NCI-H146 treated with DMSO at 0.1 percent for 48 hours (cell line): ENCODE results near the gene ARHGAP24.
"Not testable (repeated sequence)": the region's sequence is repeated elsewhere in the genome, so short reads cannot be mapped to it uniquely, and the experiment has no call there.

Experiments
- DNase-seq: peaks from one replicate; lab custom pipeline; 2025; ENCODE audit not compliant: unreplicated experiment; lab: John Stamatoyannopoulos, UW

Gene ARHGAP24

DNA sequence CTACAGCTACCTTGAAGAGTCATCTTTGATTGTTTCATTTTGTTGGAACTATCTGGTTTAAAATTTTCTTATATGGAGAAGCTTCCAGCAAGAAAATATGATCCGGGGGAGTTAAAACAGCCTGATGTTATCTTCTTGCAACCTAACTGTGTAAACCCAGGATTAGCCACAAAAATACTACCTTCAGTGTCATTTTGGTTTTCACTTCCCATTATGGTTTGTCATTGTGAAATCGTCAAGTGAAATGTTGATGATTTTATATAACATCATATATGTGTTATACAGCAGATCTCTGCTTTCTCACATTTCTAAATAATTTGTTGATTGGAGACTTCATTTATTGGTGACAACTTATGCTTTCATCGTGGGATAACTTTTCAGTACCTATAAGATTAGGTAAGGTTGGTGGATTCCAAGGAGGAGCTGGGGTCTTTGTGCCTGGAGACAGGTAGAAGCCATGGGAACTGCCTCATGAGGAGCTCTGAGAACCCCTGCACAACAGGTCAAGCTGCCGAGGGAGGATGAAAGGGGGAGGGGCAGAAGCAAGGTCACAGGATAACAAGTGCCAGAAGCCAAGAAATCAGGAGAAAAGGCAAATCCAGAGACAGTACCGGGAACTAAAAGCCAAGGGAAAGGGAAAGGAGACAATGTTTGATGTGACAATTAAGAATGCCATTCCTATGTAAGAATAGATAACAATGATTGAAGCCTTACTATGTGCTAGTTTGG lies 7.2 kb downstream of the ARHGAP24 start:
- DNase-seq = no peak

DNA sequence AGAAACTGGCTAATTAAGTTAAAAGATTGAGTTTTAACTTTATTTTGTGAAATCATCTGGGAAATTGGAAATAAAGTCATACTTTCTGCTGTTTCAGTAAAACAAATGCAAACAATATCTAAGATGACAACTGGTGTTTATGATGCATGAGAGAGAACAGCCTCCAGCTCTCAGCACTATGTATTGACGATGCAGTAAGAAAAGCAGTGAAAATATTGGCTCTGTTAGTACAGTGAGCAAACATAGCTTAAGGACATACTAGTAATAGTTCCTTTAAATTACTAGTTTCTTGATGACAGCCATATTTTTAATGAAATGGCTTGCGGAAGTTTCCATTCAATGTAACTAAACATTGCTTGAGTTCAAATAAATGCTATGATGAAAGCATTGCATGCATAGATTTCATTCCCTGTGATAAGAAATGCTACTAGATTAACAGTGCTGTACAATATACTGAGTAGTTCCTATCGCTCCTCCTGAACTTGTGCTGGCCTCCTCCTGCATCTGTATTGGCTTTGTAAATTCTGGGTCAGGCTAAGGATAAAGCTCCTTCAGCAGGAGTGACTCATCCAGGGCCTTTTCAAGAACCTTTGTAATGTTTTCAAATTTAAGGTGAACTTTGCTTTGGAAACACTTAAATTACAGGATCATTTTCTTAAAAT lies 11.6 kb downstream of the ARHGAP24 start:
- DNase-seq = no peak

DNA sequence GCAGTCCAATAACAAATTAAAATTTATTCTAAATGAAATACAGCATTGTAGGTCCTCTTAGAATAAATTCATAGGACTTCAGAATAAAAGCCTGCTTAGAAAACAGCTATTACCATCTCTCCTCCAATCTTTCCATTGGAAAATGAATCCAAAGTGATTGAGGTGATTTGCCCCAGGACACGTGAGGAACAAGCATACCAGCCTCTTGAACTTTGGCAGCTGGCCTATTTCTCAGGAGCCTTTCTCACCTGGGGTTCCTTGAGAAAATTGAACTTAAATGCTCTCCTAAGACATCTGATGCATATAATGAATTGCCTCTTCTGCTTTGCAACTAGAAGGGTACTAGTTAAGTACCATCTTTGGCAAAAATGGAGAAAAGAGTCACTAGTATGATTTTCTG lies 13.5 kb downstream of the ARHGAP24 start:
- no peak for DNase-seq

DNA sequence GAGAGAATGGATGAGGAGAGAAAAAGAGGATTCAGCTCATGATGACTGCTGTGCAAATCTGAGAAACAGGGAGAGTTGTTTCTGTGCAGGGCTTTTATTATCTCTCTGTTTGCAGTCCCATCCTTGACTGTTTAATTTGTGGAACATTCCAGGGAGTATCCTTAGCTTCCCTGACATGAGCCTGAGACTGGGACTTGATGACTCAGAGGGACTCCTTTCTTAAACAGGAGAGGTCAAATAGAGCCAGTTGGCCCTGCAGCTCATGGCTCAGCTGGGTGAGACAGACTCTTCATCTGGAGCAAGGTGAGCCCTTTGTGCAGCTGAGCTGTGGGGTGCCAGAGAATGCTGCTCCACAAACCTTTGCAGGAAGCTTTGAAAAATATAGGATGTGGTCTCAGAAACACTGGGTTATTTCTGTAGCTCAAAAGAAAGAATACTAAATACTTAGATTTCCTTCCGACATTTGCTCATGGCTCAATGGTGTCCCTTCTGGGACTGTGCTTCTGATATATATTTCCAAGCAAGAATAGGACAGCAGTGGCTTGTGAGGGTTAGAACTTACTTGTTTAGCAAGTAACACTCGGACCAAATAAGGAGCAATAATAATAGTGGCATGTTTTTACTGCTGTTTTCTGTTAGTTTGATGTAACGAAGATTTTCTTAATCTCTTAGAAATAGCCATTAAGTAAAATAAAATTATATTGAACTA lies 14.5 kb downstream of the ARHGAP24 start:
- no peak for DNase-seq

DNA sequence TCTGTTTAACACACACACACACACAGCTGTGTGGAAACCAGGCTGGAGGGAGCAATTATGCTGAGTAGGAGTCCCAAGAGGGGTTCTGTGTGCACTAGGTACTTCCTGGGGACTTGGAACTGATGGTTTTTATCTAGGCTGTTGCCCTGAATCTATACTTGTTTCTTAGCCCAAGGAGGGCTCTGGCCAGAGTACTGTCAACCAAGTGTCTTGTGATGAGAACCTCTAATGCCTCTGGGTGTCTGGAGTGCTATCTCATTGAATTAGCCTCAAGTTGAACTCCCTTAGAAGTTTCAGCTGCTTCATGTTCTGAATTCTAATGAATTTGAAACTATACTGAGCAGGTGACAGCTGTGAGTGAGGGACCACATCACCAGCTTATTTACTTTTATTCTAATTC lies 16.6 kb downstream of the ARHGAP24 start:
- no peak for DNase-seq

DNA sequence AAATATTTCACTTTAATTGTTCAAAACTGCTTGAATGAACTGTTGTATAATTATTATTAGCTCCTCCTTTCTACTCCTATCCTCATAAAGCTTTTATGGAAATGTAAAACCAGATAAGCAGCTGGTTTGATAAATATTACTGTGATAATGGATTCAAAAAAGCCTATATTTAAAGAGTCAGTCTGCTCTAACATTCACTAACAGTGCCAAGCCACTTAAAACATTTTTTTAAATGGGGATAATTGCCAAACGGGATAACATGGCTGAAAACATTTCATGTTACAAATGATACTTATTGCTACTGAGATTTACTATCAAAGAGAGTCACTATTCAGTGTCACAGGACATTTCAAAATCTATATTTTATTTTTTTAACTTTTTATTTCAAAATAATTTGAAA lies 17.4 kb downstream of the ARHGAP24 start:
- no peak for DNase-seq

DNA sequence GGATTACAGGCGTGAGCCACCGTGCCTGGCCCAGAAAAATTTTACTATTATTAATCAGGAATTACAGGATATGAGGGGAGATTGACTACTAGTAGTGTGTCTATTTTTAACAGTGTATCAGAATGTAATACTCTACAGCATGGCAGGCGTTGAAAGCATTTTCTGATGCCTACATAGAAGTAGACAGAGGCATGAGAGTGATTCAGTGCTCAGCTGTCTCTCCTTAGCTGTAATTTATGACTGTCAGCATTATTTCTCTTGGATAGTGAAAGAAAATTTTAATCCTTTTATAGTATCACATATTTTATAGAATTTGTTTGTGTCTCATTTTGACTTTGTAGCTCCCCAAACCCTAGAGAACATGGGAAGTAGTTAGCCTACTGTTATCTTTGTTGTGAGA lies 20.7 kb downstream of the ARHGAP24 start:
- no peak for DNase-seq

DNA sequence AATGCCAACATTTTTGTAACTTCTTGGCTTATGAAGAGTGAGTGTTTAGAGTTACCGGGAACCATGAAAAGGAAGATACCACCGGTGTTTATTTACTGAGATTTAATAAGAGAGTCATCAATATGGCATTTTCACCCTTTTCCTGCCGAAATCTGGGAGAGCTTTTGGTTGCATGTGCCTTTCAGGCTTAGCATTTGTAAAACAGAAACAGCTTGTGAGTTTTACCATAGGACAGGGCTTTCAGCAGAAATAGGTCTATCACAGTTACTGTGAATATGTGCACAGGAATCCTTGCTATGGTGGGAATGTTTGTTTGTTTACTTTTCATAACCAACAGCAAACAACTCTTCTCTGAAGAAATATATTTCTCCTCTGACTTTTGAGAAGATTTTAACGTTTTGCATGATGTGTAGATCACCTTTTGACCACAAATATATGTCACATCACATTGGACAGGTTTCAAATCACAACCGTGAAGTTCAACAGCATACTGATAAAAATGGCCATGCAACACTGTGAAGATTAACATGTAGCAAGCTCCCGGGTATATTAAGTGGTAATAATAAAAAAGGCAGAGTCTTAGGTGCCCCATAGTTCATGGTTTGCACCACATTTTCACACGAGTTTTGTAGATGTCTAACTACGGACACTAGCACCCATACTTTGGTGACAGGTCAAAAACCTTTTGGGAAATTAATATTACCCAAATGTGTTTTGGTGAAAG lies 21.3 kb downstream of the ARHGAP24 start:
- DNase-seq = no peak

DNA sequence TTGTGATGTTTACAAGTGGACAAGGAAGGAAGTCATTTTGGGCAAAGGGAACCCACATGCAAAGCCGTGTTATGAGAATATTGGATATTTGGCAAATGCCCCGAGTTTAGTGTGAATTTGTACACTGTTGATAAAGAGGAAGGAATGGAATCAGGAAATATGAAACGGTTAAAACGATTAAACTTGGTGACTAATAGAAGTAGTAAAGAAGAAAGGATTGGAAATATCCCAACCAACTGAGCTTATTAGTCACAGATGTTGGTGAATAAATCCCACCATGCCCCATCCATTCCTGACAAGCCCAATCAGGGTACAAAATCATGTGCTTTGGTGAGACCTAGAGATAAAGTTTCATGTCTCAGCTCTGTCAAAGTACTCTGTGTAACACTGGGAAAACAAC lies 22.0 kb downstream of the ARHGAP24 start:
- DNase-seq = no peak

DNA sequence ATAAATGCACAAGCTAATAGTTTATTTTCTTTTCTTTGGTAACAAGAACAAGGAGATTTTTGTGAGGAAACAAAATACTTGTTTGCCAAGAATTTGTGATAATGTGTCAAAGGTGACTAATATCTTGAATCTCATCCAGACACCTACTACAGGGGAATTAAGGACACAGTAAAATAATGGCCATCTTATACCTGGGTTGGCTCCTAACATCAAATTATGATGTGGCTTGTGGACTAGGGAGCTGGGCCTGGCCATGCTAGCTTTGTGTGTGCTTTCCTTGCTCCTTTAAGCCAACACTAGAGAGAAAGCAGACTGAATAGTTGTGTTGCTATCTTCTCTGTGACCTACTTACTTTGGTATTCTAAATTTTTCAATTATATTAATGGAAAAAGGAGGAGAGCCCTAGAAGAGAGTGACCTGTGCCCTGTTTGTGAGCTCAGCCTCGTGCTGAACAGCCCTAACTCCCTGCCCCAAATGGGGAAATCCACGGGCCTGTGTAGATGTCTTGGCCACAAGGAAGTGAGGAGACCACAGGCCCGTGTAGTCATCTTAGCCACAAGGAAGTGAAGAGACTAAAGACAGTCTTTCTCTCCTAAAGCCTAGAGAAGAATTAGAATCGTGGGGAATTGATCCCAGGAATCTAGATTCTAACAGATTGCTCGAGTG lies 23.3 kb downstream of the ARHGAP24 start:
- no peak for DNase-seq

DNA sequence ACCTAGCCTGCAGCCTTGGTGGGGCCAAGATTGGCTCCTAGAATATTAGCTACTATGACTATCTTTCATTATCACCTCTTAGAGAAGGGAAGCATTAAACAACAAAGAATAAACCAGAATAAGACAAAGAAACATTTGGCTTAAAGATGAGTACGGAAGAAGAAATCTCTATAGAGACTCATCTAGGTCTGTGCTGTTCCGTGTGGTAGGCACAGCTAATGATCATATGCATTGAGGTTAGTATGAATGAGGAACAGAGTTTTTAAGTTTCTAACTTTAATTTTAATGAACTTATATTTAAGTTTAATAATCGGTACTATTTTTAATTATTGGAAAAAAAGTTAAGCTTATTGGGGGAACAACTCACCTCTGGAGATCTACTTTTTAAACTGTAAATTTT lies 24.6 kb downstream of the ARHGAP24 start:
- no peak for DNase-seq

DNA sequence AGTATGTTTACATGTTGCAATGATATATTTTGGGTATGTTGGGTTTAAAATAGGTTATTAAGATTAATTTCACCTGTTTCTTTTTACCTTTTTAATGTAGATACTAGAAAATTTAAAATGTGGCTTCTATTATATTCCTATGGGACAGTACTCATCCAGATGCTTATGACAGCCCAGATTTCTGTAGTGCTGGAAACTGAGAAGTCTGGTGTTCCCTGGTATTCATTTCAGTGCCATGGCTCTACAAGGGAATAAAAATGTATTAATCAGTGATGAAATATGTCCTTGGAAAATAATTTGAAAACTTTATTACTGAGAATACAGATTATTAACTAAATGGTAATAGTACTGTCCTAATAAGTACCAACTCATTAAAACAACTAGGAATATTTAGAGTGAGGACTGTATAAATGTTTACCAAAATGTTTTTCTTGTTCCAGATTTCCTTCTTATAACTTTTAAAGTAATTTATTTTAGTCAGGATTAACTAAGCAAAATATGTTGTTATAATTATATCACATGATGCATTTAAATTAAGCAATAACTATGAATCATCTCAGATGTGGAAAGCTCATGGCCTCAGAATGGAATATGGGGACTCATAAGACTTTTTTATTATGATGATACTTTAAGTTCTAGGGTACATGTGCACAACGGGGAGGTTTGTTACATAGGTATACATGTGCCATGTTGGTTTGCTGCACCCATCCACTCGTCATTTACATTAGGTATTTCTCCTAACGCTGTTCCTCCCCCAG lies 25.3 kb downstream of the ARHGAP24 start:
- no peak for DNase-seq

DNA sequence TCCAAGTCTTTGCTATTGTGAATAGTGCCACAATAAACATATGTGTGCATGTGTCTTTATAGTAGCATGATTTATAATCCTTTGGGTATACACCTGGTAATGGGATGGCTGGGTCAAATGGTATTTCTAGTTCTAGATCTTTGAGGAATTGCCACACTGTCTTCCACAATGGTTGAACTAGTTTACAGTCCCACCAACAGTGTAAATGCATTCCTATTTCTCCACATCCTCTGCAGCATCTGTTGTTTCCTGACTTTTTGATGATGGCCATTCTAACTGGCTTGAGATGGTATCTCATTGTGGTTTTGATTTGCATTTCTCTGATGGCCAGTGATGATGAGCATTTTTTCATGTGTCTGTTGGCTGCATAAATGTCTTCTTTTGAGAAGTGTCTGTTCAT lies 26.2 kb downstream of the ARHGAP24 start:
- DNase-seq = not testable (repeated sequence)

DNA sequence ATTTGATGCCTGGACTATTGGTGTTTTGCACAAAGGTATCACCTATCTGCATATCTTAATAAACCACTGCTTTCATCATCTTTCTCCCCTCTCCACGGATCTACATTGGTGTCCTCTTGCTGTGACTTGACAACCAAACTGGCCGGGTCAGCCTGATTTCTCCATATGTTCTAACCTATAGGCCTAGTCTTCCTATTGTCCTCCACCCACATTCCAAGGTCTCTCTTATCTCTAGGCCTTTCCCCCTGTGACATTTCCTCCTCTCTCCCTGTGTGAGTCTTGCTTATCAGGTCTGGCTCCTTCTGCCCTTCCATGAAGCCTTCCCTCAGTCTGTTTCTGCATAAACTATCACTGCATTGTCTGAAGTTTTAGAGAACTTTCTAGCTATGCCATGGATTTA lies 33.7 kb downstream of the ARHGAP24 start:
- no peak for DNase-seq

DNA sequence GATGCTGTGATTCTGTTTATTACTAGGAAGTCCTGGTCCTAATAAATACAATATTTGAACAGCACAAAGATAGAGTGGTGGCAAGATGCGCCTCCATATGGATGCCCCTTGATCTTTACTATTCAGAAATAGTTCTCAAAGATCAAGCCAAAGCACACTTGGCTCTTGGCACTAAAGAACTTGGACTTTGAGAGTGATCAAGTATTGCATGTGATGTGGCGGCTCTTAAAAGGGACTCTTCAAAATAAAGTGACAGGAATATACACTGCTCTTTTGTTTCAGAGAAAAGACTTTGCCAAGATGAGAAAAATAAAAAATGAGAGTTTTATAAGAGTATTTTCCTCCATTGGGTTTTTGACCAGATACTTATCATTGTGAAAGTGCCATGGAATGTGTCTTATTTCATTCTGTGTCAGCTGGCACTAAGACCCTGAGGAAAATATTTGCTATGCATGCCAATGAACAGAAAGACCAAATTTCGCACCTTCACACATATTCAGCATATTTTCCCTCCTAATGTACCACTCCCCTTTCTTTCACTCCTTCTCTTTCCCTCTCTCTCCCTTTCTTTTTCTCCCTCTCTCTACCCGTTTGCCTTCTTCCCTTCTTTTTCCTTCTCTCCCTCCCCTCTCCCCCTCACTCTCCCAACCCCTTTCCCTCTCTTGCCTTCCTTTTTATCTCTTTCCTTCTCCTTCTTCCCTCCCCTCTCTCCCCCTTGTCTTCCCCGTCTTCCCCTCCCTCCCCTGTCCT lies 35.1 kb downstream of the ARHGAP24 start:
- no peak for DNase-seq

DNA sequence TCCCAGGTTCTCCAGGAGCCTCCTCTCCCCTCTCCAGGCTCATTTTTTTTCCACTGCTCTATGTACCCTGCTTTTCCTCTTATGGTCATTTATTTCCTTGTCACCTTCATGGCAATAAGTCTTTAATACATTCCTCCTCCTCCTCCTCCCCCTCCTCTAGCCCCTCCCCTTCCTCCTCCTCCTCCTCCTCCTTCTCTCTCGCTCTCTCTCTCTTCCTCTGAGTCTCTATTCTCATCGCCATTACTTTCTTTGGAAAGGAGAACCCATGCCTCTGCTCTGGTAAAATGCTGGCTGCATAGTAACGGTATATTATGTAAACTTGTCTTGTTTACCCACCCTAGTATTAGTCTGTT lies 35.7 kb downstream of the ARHGAP24 start:
- no peak for DNase-seq

DNA sequence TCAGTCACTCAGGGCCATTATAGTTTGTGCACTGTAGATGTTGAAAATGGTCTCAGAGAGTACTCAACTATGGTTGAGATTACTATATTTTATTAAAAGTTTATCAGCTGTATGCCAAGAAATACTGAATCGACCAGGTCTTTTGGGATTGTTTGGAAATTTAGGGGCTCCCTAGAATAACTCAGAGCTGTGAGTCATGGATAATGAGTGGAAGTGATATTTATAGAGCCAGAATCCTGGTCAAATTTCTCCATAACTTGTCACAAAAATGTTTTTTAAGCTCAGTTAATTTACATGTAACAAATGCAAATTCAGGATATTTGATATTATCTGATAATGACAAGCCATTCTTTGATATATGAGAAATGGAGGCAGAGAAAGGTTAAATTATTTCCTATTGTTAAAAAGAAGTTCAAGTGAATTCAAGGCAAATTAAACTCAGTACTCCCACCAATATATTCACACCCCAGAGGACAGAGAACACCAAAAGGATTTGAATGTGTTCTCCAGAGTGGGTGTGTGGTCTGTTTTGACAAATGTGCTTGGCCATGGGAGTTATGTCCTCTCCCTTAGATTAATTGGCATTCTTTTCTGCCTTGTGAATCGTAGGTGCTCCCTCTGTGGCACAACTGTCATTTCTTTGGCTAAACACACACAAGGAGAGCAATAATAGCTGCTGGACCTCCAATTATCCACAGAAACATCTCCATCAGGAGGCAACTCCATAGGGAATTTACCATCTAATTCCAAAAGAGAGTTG lies 37.7 kb downstream of the ARHGAP24 start:
- DNase-seq = no peak

DNA sequence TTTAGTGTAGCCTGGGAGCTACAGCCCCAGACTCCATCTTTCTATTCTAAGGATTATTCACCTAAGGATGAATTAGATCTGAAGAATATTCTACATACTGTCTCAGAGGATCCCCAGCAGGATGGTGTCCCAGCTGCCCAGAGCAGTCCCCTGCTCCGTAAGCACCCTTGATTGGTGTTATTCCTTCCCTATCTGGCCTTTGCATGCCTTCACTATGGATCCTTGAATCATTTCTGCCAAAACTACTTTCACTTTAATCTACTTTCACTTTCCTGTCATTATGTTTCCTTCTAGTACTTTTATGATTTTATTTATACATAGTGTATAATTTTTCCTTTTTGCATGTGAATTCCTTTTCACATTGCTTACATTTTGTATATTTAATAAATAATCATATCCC lies 39.2 kb downstream of the ARHGAP24 start:
- no peak for DNase-seq

DNA sequence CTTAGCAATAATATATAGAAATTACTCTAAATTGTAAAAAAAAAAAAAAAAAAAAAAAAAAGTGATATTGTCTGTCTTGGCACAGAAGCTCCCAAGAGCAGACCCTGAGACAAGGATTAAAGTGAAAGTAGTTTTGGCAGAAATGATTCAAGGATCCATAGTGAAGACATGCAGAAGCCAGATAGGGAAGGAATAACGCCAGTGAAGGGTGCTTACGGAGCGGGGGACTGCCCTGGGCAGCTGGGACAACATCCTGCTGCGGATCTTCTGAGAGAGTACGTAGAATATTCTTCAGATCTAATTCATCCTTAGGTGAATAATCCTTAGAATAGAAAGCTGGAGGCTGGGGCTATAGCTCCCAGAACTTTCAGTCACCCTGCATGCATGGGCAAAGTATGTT lies 39.8 kb downstream of the ARHGAP24 start:
- DNase-seq = no peak
